Endothelial cell of umbilical vein (primary cell): ENCODE data around the gene TRNP1. TPM values are rescaled to one million over a fixed set of nuclear protein-coding genes. Genes with fewer than 3 reads are reported as not detected.

Experiments
- BruUV-seq: library from RNA; stranded (reverse); fragments of 400-500 nt; replicated peaks from 2 replicates; lab custom pipeline; 2021; lab: Mats Ljungman, UMichigan
- CTCF ChIA-PET: fragments of 300-600, 350-600 bp; sonication (Branson Sonifier 250); formaldehyde crosslinking; loops from one replicate; lab custom pipeline; 2021; ENCODE audit warnings: antibody characterized with exemption, inconsistent platforms; lab: Charles Lee
- POLR2A ChIA-PET: fragments of 300-600, 350-600 bp; sonication (Branson Sonifier 250); formaldehyde crosslinking; loops from one replicate; lab custom pipeline; 2021; ENCODE audit warnings: antibody characterized with exemption, inconsistent platforms; lab: Charles Lee
- DNase-seq: peaks from one replicate; pipeline ENCODE4 v3.0.0-alpha.2; 2011; ENCODE audit warnings: low read depth, low spot score
- FAIRE-seq: peaks from 2 replicates; lab custom pipeline; 2011; peaks lifted over from hg19 to GRCh38; lab: Jason Lieb, UNC
- H2AFZ ChIP-seq: 2 replicates; pipeline ENCODE4 v1.6.0; 2012; ENCODE audit warnings: low read depth, low read length, control low read depth, inconsistent platforms
- H3K27ac ChIP-seq: 2 replicates; pipeline ENCODE4 v1.5.1; 2011; ENCODE audit warnings: low read depth, mild to moderate bottlenecking, control low read depth, low read length, moderate library complexity; ENCODE audit not compliant: insufficient read depth
- H3K27me3 ChIP-seq, 2 experiments: 2 replicates each; pipeline versions ENCODE4 v1.6.0 to v1.6.1; 2011; ENCODE audit warnings: low read length in 2 of 2, mixed read lengths in 1 of 2; ENCODE audit not compliant: control insufficient read depth in 2 of 2, insufficient read depth in 2 of 2
- H3K36me3 ChIP-seq, 2 experiments: 2 replicates in 1 of 2; 3 replicates in 1 of 2; pipeline ENCODE4 v1.5.1; 2011; ENCODE audit warnings: low read length in 2 of 2, mild to moderate bottlenecking in 1 of 2, moderate library complexity in 1 of 2; ENCODE audit not compliant: control insufficient read depth in 2 of 2, insufficient read depth in 2 of 2; ENCODE audit errors: extremely low read depth in 1 of 2
- H3K4me1 ChIP-seq: 3 replicates; pipeline ENCODE4 v1.5.1; 2011; ENCODE audit warnings: mild to moderate bottlenecking, low read length; ENCODE audit not compliant: control insufficient read depth, insufficient read depth; ENCODE audit errors: extremely low read depth
- H3K4me2 ChIP-seq: 2 replicates; pipeline ENCODE4 v1.6.1; 2011; ENCODE audit warnings: low read length, control low read depth, mixed read lengths; ENCODE audit not compliant: insufficient read depth
- H3K4me3 ChIP-seq, 3 experiments: fragments of 200-600 bp in 1 of 3; sonication (generic), shearing (Covaris generic) in 1 of 3; replicated peaks in 1 of 3; 2 replicates each; pipeline ENCODE4 v1.5.1; 2011 to 2016; ENCODE audit warnings: control low read depth in 3 of 3, low read length in 3 of 3, mild to moderate bottlenecking in 2 of 3, inconsistent platforms in 1 of 3, low read depth in 1 of 3, moderate library complexity in 1 of 3; ENCODE audit not compliant: insufficient read depth in 1 of 3
- H3K79me2 ChIP-seq: 2 replicates; pipeline ENCODE4 v1.6.0; 2012; ENCODE audit warnings: low read length, inconsistent platforms; ENCODE audit not compliant: control insufficient read depth, insufficient read depth
- H3K9ac ChIP-seq: replicated peaks from 2 replicates; pipeline ENCODE3; 2011; ENCODE audit warnings: low read length, control low read depth; ENCODE audit not compliant: insufficient read depth; ENCODE audit errors: extremely low read depth
- H3K9me1 ChIP-seq: replicated peaks from 3 replicates; pipeline ENCODE4 v1.6.0; 2011; ENCODE audit warnings: mild to moderate bottlenecking, low read length; ENCODE audit not compliant: control insufficient read depth, insufficient read depth; ENCODE audit errors: extremely low read depth
- H3K9me3 ChIP-seq: replicated peaks from 2 replicates; pipeline ENCODE4 v1.5.1; 2012; ENCODE audit warnings: low read length, inconsistent platforms; ENCODE audit not compliant: control insufficient read depth, insufficient read depth
- H4K20me1 ChIP-seq: replicated peaks from 2 replicates; pipeline ENCODE3; 2011; ENCODE audit warnings: mild to moderate bottlenecking, low read length; ENCODE audit not compliant: control insufficient read depth, insufficient read depth; ENCODE audit errors: extremely low read depth
- EZH2 ChIP-seq: IDR thresholded peaks from 2 replicates; pipeline ENCODE4 v1.6.1; 2012; ENCODE audit warnings: borderline replicate concordance, low read depth, mild to moderate bottlenecking, moderate library complexity, low read length, inconsistent platforms; ENCODE audit not compliant: severe bottlenecking
- FOS ChIP-seq: IDR thresholded peaks from 2 replicates; pipeline ENCODE4 v1.6.1; 2011; ENCODE audit warnings: mild to moderate bottlenecking, low read length, moderate library complexity, borderline replicate concordance; ENCODE audit not compliant: insufficient read depth
- GATA2 ChIP-seq: IDR thresholded peaks from 2 replicates; pipeline ENCODE4 v1.7.0; 2011; ENCODE audit warnings: low read depth, mild to moderate bottlenecking, moderate library complexity, mixed read lengths, low read length; ENCODE audit not compliant: insufficient read length, insufficient read depth
- JUN ChIP-seq: IDR thresholded peaks from 2 replicates; pipeline ENCODE4 v1.6.1; 2011; ENCODE audit warnings: borderline replicate concordance, low read depth; ENCODE audit not compliant: insufficient read length, insufficient read depth
- MYC ChIP-seq: IDR thresholded peaks from one replicate; pipeline ENCODE4 v1.6.1; 2011; ENCODE audit warnings: mild to moderate bottlenecking, low read depth, low read length
- POLR2AphosphoS5 ChIP-seq: IDR thresholded peaks from 2 replicates; pipeline ENCODE4 v1.6.1; 2012; ENCODE audit warnings: low read depth, mild to moderate bottlenecking, control low read depth, low read length, moderate library complexity; ENCODE audit not compliant: insufficient read depth
- dilution Hi-C: fragments of 300-500 bp; cut with MboI; formaldehyde crosslinking; loops from one replicate; pipeline ENCODE4 v1.15.0; 2019; ENCODE audit warnings: low sequenced_read_pairs; ENCODE audit not compliant: extremely low pct_ligation_motif_present
- intact Hi-C: fragments of 100-400 bp; cut with micrococcal nuclease; formaldehyde crosslinking; loops from one replicate; pipeline ENCODE4 v1.10.0; 2022
- polyA plus RNA-seq, 4 experiments: library from polyadenylated mRNA; depleted of rRNA in 3 of 4; stranded (reverse) in 3 of 4; unstranded in 1 of 4; fragments of >200 nt; gene quantifications; 2 replicates each; pipeline versions ENCODE4 v1.2.1 to v1.2.3, GENCODE V29; 2011 to 2012; ENCODE audit warnings: missing spikeins in 1 of 4
- total RNA-seq: library from RNA; stranded (reverse); gene quantifications from 2 replicates; pipeline ENCODE4 v1.2.3, GENCODE V29; 2021
- TF ChIP-seq, protein P1 (sequence below): IDR thresholded peaks from 2 replicates; pipeline ENCODE4 v1.6.1; 2011; ENCODE audit not compliant: insufficient read depth, insufficient read length

Gene TRNP1
- total and polyA plus RNA-seq, 2 donors (not counting 3 experiments of a cell fraction or from before 2014, with no cell fraction given) = 5.9 to 20.5 TPM

DNA sequence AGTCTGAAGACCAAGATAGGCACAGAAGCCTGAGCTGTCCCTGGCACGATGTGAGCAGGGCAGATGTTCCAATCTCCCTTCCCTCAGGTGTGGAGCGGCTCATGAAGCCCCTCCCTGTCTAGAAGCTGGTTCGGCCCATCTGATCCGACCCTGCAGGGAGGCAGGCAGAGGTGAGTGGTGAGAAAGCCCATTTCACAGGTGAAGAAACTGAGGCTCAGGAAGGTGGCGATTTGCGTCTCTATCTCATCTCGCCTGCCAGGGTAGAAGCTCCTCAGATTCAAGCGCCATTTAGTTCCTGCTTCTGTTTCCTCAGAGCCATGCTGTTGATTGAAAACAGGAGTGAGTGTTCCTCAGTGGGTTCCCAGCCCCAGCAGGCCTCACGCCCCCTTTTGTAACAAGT lies 36.0 kb downstream of the TRNP1 start:
- ChIA-PET CTCF (interaction anchor here (2.7 to 3.9 kb wide), 2 partner anchors 15 to 33 kb away, joined by 9 to 22 read pairs; no protein-coding TSS in a partner anchor), POLR2A (no interaction called here)
- H3K9ac ChIP-seq = no peak overlapping the region
- no peaks in the 10 kb centered on the region for H3K79me2 ChIP-seq
- intact Hi-C loops (no loop called here), dilution Hi-C loops (loop anchor here (25.0 kb wide), 1 partner anchor 208 kb away; the partner anchor contains the start of gene WDTC1)
- no peaks in the 10 kb centered on the region for H3K36me3 ChIP-seq
- no peaks in the 10 kb centered on the region for H4K20me1 ChIP-seq
- no peak overlapping the region for H3K4me2 ChIP-seq
- peaks cover 0 to 2% of the 10 kb centered on the region in 2 experiments for H3K27me3 ChIP-seq
- no peak for FAIRE-seq
- H3K9me3 ChIP-seq = no peaks in the 10 kb centered on the region
- H3K9me1 ChIP-seq = no peaks in the 10 kb centered on the region
- no peak overlapping the region for H3K4me3 ChIP-seq
- no peak overlapping the region for H3K27ac ChIP-seq
- no peak for DNase-seq
- no TSS peak for BruUV-seq
- H2AFZ ChIP-seq = no peak overlapping the region
- TF ChIP-seq FOS = no peak
- peaks cover 11% of the 10 kb centered on the region for H3K4me1 ChIP-seq

- H3K9ac ChIP-seq = peak overlapping the region; percentile 25
- peak; percentile 87 for DNase-seq
These were observed 38.0 kb downstream of the TRNP1 start for GRCh38 chr1:27031235-27032118.

More at GRCh38 chr1:27031235-27032118, 38.0 kb downstream of the TRNP1 start:
- intact Hi-C loops = loop anchor here (1.0 to 2.0 kb wide), 2 partner anchors 19 to 34 kb away; partner anchors contain the start of gene TENT5B
- CTCF ChIA-PET = interaction anchor here (0.7 to 6.6 kb wide), 5 partner anchors 12 to 34 kb away, joined by 3 to 53 read pairs (median 5); partner anchors contain the start of gene TENT5B
- H3K4me2 ChIP-seq = peak overlapping the region; percentile 0
- H3K4me3 ChIP-seq = peak overlapping the region in 1 of 3 experiments; percentile 23
- no peaks in the 10 kb centered on the region for H3K79me2 ChIP-seq
- no peaks in the 10 kb centered on the region for H3K36me3 ChIP-seq
- no peaks in the 10 kb centered on the region for H4K20me1 ChIP-seq
- dilution Hi-C loops = loop anchor here (25.0 kb wide), 1 partner anchor 206 kb away; the partner anchor contains the start of gene WDTC1
- H3K27ac ChIP-seq = no peak overlapping the region
- no peaks in the 10 kb centered on the region for H3K9me3 ChIP-seq
- H3K27me3 ChIP-seq = peaks cover 0 to 2% of the 10 kb centered on the region in 2 experiments
- no TSS peak for BruUV-seq
- no peaks in the 10 kb centered on the region for H3K9me1 ChIP-seq
- POLR2A ChIA-PET = no interaction called here
- peak overlapping the region; percentile 82 for H2AFZ ChIP-seq
- H3K4me1 ChIP-seq = peaks cover 20% of the 10 kb centered on the region
- peak; percentile 3 for TF ChIP-seq MYC
- TF ChIP-seq EZH2 = no peak
- TF ChIP-seq POLR2AphosphoS5 = peak; percentile 37
- TF ChIP-seq, protein P1, sequence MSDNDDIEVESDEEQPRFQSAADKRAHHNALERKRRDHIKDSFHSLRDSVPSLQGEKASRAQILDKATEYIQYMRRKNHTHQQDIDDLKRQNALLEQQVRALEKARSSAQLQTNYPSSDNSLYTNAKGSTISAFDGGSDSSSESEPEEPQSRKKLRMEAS = peak; percentile 65
- TF ChIP-seq JUN = no peak
- no peak for TF ChIP-seq GATA2
- TF ChIP-seq FOS = no peak
- peak; percentile 75 for FAIRE-seq
